Endothelial cell (in vitro differentiated cells): ENCODE results near the gene TMEM171. TPM values are rescaled to one million over a fixed set of nuclear protein-coding genes. Genes with fewer than 3 reads are reported as not detected.

Experiments
- DNase-seq: peaks from one replicate; pipeline ENCODE4 v3.0.0; 2021; ENCODE audit warnings: low spot score
- H3K27ac Mint-ChIP-seq: one replicate; pipeline ENCODE4 v1.8.0; 2021; ENCODE audit warnings: mixed read lengths, inconsistent platforms; ENCODE audit not compliant: unreplicated experiment
- H3K27me3 Mint-ChIP-seq: one replicate; pipeline ENCODE4 v1.8.0; 2021; ENCODE audit warnings: mild to moderate bottlenecking, moderate library complexity, mixed read lengths, inconsistent platforms; ENCODE audit not compliant: unreplicated experiment
- H3K36me3 Mint-ChIP-seq: one replicate; pipeline ENCODE4 v1.8.0; 2021; ENCODE audit warnings: mild to moderate bottlenecking, low read depth, mixed read lengths, inconsistent platforms; ENCODE audit not compliant: unreplicated experiment
- H3K4me1 Mint-ChIP-seq: one replicate; pipeline ENCODE4 v1.8.0; 2021; ENCODE audit warnings: mild to moderate bottlenecking, mixed read lengths, inconsistent platforms; ENCODE audit not compliant: unreplicated experiment
- H3K4me3 Mint-ChIP-seq: one replicate; pipeline ENCODE4 v1.8.0; 2021; ENCODE audit warnings: mild to moderate bottlenecking, mixed read lengths, inconsistent platforms; ENCODE audit not compliant: unreplicated experiment
- H3K9me3 Mint-ChIP-seq: one replicate; pipeline ENCODE4 v1.8.0; 2021; ENCODE audit warnings: mixed read lengths, inconsistent platforms; ENCODE audit not compliant: unreplicated experiment
- CTCF ChIP-seq: fragments of 200-600 bp; sonication (generic); IDR thresholded peaks from one replicate; pipeline ENCODE4 v1.5.0; 2021; ENCODE audit warnings: antibody characterized with exemption; ENCODE audit not compliant: unreplicated experiment
- total RNA-seq: library from RNA; stranded (reverse); fragmentation: NEBNext Ultra II Directional; extraction: Animal tissue kit (Norgen Biotek cat#: 25700); gene quantifications from one replicate; pipeline ENCODE4 v1.2.1, GENCODE V29; 2021; ENCODE audit not compliant: unreplicated experiment

The TMEM171 gene
- total RNA-seq, 1 donor from 2014 or later, result not detected

GRCh38 chr5:73143716-73144115 is 23.3 kb downstream of the TMEM171 start:
- no peak overlapping the region for H3K27ac Mint-ChIP-seq
- no peak for TF ChIP-seq CTCF
- H3K36me3 Mint-ChIP-seq, result no peaks in the 10 kb centered on the region
- DNase-seq, result no peak
- no peaks in the 10 kb centered on the region for H3K27me3 Mint-ChIP-seq
- no peaks in the 10 kb centered on the region for H3K4me1 Mint-ChIP-seq
- H3K4me3 Mint-ChIP-seq, result no peak overlapping the region
- H3K9me3 Mint-ChIP-seq, result no peaks in the 10 kb centered on the region

GRCh38 chr5:73149540-73149939 is 29.2 kb downstream of the TMEM171 start:
- Mint-ChIP-seq H3K9me3 (no peaks in the 10 kb centered on the region), H3K4me3 (no peak overlapping the region), H3K27ac (no peak overlapping the region), H3K4me1 (no peaks in the 10 kb centered on the region), H3K36me3 (no peaks in the 10 kb centered on the region), H3K27me3 (no peaks in the 10 kb centered on the region)
- DNase-seq, result no peak
- no peak for TF ChIP-seq CTCF

GRCh38 chr5:73150876-73151275 is 30.5 kb downstream of the TMEM171 start:
- DNase-seq, result no peak
- H3K27me3 Mint-ChIP-seq, result no peaks in the 10 kb centered on the region

GRCh38 chr5:73151766-73152410 is 31.5 kb downstream of the TMEM171 start:
- DNase-seq, result no peak
- Mint-ChIP-seq H3K9me3 (no peaks in the 10 kb centered on the region), H3K27ac (no peak overlapping the region), H3K4me3 (no peak overlapping the region), H3K4me1 (no peaks in the 10 kb centered on the region), H3K27me3 (no peaks in the 10 kb centered on the region), H3K36me3 (no peaks in the 10 kb centered on the region)
- TF ChIP-seq CTCF, result no peak

More at GRCh38 chr5:73150876-73151275, 30.5 kb downstream of the TMEM171 start:
- no peak overlapping the region for H3K4me3 Mint-ChIP-seq
- no peak overlapping the region for H3K27ac Mint-ChIP-seq
- no peaks in the 10 kb centered on the region for H3K9me3 Mint-ChIP-seq
- no peaks in the 10 kb centered on the region for H3K4me1 Mint-ChIP-seq
- H3K36me3 Mint-ChIP-seq, result no peaks in the 10 kb centered on the region
- no peak for TF ChIP-seq CTCF
